GM12891 (cell line): Measurements from ENCODE around the gene SLC35F6.

Source experiments
- POLR2A ChIP-seq: IDR thresholded peaks from 2 replicates; pipeline ENCODE4 v1.6.1; 2011; ENCODE audit warnings: low read depth, low read length, control low read depth
- POLR2AphosphoS5 ChIP-seq: IDR thresholded peaks from 2 replicates; pipeline ENCODE4 v1.6.1; 2011; ENCODE audit warnings: low read depth, low read length, control low read depth
- POU2F2 ChIP-seq: IDR thresholded peaks from 2 replicates; pipeline ENCODE4 v1.6.1; 2011; ENCODE audit warnings: low read depth, mild to moderate bottlenecking, control low read depth, low read length, moderate library complexity
- SPI1 ChIP-seq: IDR thresholded peaks from 2 replicates; pipeline ENCODE4 v1.6.1; 2011; ENCODE audit warnings: low read depth, low read length, control low read depth
- TAF1 ChIP-seq: IDR thresholded peaks from 2 replicates; pipeline ENCODE4 v1.6.1; 2011; ENCODE audit warnings: low read depth, low read length, control low read depth

GRCh38 chr2:26754539-26754938 is 9.5 kb upstream of the SLC35F6 start:
- no peak for TF ChIP-seq POU2F2
- TF ChIP-seq POLR2A = no peak
- no peak for TF ChIP-seq POLR2AphosphoS5
- TF ChIP-seq SPI1 = no peak
- TF ChIP-seq TAF1 = no peak
